ENCODE data around the gene BTBD2. TPM values are rescaled to one million over a fixed set of nuclear protein-coding genes. Genes with fewer than 3 reads are reported as not detected.

The BTBD2 gene
- total and polyA plus RNA-seq, 10 of the 15 experiments (the other 5 are each of a cell fraction or from before 2014, with no cell fraction given): 0.13 to 66.2 (median 10.4) TPM

GRCh38 chr19:2049741-2050348 is 34.3 kb upstream of the BTBD2 start (continued):
- no peak for TF ChIP-seq JUND (IDR thresholded peaks at IDR 0.05; ENCODE audit: low read depth, low read length)
- no peak for TF ChIP-seq NFYA (IDR thresholded peaks at IDR 0.05; ENCODE audit: borderline replicate concordance, low read depth, low read length)
- TF ChIP-seq, protein P1, sequence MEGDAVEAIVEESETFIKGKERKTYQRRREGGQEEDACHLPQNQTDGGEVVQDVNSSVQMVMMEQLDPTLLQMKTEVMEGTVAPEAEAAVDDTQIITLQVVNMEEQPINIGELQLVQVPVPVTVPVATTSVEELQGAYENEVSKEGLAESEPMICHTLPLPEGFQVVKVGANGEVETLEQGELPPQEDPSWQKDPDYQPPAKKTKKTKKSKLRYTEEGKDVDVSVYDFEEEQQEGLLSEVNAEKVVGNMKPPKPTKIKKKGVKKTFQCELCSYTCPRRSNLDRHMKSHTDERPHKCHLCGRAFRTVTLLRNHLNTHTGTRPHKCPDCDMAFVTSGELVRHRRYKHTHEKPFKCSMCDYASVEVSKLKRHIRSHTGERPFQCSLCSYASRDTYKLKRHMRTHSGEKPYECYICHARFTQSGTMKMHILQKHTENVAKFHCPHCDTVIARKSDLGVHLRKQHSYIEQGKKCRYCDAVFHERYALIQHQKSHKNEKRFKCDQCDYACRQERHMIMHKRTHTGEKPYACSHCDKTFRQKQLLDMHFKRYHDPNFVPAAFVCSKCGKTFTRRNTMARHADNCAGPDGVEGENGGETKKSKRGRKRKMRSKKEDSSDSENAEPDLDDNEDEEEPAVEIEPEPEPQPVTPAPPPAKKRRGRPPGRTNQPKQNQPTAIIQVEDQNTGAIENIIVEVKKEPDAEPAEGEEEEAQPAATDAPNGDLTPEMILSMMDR (IDR thresholded peaks at IDR 0.05 in 2 of 3, conservative IDR thresholded peaks at IDR 0.05 in 1 of 3; ENCODE audit: control insufficient read depth in 2 of 3, extremely low read depth in 1 of 3, insufficient read depth in 1 of 3, low read depth in 3 of 3, low read length in 3 of 3): no peak
- TF ChIP-seq JUNB (IDR thresholded peaks at IDR 0.05): no peak; the same call in 1 of the 2 replicates
- TF ChIP-seq LARP7 (IDR thresholded peaks at IDR 0.05): 0 out of 2 replicates have a peak, but pooled peaks have one; percentile 2
- no peak for TF ChIP-seq SUPT20H (IDR thresholded peaks at IDR 0.05; ENCODE audit: borderline replicate concordance, control insufficient read depth, low read depth, low read length)
- no peak for TF ChIP-seq SUZ12 (IDR thresholded peaks at IDR 0.05; ENCODE audit: unreplicated experiment)
- no peak for TF ChIP-seq CEBPZ (IDR thresholded peaks at IDR 0.05; ENCODE audit: low read depth, low read length)
- TF ChIP-seq RBBP5 (conservative IDR thresholded peaks at IDR 0.05): no peak
- no peak for TF ChIP-seq FOS (IDR thresholded peaks at IDR 0.05; ENCODE audit: borderline replicate concordance, extremely low read depth, insufficient read length)
- TF ChIP-seq MEF2B (IDR thresholded peaks at IDR 0.05; ENCODE audit: partially characterized antibody, poor library complexity, severe bottlenecking): peak; percentile 49
- TF ChIP-seq PKNOX1 (IDR thresholded peaks at IDR 0.05): no peak
- no peak for TF ChIP-seq HSF1 (IDR thresholded peaks at IDR 0.05; ENCODE audit: low read depth, low read length)
- no peak for TF ChIP-seq RAD51 (IDR thresholded peaks at IDR 0.05)
- TF ChIP-seq CREM (IDR thresholded peaks at IDR 0.05; ENCODE audit: low read depth): peak; percentile 56; the same call in 1 of the 2 replicates
- TF ChIP-seq, protein P2, sequence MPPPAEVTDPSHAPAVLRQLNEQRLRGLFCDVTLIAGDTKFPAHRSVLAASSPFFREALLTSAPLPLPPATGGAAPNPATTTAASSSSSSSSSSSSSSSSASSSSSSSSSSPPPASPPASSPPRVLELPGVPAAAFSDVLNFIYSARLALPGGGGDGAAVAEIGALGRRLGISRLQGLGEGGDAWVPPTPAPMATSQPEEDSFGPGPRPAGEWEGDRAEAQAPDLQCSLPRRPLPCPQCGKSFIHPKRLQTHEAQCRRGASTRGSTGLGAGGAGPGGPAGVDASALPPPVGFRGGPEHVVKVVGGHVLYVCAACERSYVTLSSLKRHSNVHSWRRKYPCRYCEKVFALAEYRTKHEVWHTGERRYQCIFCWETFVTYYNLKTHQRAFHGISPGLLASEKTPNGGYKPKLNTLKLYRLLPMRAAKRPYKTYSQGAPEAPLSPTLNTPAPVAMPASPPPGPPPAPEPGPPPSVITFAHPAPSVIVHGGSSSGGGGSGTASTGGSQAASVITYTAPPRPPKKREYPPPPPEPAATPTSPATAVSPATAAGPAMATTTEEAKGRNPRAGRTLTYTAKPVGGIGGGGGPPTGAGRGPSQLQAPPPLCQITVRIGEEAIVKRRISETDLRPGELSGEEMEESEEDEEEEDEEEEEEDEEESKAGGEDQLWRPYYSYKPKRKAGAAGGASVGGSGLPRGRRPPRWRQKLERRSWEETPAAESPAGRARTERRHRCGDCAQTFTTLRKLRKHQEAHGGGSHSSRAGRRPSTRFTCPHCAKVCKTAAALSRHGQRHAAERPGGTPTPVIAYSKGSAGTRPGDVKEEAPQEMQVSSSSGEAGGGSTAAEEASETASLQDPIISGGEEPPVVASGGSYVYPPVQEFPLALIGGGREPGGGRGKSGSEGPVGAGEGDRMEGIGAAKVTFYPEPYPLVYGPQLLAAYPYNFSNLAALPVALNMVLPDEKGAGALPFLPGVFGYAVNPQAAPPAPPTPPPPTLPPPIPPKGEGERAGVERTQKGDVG (CRISPR knock-in tag; IDR thresholded peaks at IDR 0.05): no peak
- no peak for TF ChIP-seq TARDBP (IDR thresholded peaks at IDR 0.05; ENCODE audit: borderline replicate concordance)
- TF ChIP-seq ZNF24 (IDR thresholded peaks at IDR 0.05): no peak
- TF ChIP-seq ZNF207 (IDR thresholded peaks at IDR 0.05; ENCODE audit: borderline replicate concordance): no peak
